ENCODE data around the gene NBEA. TPM values are rescaled to one million over a fixed set of nuclear protein-coding genes. Genes with fewer than 3 reads are reported as not detected.

NBEA gene
- total RNA-seq, 6 experiments from 2014 or later = 5.6 to 9.6 (median 6.9) TPM

DNA sequence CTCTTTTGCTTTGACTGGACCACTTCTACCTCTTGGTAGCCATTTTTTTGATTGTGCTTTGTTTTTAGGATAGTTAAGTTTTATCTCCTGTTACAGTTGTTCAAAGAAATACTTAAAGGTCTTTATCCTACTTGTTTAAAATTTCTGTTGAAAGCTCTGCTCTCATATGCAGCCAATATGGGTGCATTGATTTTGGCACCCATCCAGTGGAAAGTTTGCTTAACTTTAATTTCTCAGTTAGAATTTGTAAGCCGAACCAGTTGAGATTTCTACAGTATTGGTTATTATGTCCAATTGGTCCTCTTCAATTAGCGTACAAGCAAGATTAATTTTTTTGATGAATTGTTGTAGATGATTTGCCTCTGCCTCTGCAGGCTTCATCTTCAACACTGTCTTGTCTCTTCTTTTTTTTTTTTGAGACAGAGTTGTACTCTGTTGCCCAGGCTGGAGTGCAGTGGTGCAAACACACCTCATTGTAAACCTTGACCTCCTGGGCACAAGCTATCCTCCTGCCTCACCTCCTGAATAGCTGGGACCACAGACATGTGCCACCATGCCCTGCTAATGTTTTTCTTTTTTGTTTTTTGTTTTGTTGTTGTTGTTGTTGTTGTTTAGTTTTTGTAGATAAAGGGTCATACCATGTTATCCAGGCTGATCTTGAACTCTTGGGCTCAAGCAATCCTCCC, 469.1 kb downstream of the NBEA start:
- Mint-ChIP-seq H3K27me3 (ENCODE audit: insufficient read depth) (no peaks in the 10 kb centered on the region), H3K4me1 (ENCODE audit: low read depth) (no peaks in the 10 kb centered on the region), H3K27ac (no peak overlapping the region), H3K9me3 (no peaks in the 10 kb centered on the region), H3K4me3 (no peak overlapping the region), H3K36me3 (ENCODE audit: low read depth) (no peaks in the 10 kb centered on the region)
- TF ChIP-seq, protein P1, sequence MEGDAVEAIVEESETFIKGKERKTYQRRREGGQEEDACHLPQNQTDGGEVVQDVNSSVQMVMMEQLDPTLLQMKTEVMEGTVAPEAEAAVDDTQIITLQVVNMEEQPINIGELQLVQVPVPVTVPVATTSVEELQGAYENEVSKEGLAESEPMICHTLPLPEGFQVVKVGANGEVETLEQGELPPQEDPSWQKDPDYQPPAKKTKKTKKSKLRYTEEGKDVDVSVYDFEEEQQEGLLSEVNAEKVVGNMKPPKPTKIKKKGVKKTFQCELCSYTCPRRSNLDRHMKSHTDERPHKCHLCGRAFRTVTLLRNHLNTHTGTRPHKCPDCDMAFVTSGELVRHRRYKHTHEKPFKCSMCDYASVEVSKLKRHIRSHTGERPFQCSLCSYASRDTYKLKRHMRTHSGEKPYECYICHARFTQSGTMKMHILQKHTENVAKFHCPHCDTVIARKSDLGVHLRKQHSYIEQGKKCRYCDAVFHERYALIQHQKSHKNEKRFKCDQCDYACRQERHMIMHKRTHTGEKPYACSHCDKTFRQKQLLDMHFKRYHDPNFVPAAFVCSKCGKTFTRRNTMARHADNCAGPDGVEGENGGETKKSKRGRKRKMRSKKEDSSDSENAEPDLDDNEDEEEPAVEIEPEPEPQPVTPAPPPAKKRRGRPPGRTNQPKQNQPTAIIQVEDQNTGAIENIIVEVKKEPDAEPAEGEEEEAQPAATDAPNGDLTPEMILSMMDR (IDR thresholded peaks at IDR 0.05) = no peak
- no peak for DNase-seq

DNA sequence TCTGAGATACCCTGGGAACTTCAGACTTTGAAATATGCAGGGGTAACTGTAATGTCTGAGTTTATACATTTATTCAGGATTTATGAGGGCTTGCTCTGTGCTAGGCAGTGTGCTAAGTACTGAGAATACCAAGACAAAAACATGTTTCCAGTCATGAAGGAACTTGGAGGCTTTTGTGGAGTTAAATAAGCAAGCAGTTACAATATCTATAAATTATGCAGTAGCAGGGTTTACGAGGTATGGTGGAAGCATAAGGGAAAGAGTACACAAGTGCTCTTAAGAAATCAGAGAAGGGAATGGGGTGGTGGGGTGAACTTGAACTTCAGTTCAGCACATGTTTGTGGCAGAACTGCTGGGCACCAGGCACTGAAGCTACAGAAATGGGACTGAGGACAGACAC, 506.4 kb downstream of the NBEA start:
- Mint-ChIP-seq H3K4me1 (ENCODE audit: low read depth) (no peaks in the 10 kb centered on the region), H3K27me3 (ENCODE audit: insufficient read depth) (no peaks in the 10 kb centered on the region), H3K4me3 (no peak overlapping the region), H3K36me3 (ENCODE audit: low read depth) (no peaks in the 10 kb centered on the region), H3K9me3 (no peaks in the 10 kb centered on the region), H3K27ac (no peak overlapping the region)
- TF ChIP-seq, protein P1 (IDR thresholded peaks at IDR 0.05) = no peak
- DNase-seq = no peak

DNA sequence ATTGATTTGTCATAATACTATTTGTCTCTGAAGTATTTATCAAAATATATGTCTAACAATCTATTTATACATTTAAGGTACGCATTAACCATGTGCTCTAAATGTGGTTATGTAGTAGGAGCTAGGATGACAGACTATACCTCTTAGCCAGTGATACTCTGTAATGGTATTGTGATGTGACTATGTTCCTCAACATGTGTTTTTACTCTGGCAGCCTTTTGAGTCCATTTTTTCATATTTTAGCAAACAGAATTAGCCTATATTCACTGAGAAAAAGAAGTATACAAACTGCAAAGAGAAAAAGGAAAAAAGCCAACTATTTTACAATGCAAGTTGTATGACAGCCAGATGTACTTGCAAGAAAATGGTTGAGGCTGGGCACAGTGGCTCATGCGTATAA, 507.8 kb downstream of the NBEA start:
- TF ChIP-seq, protein P1 (IDR thresholded peaks at IDR 0.05) = no peak
- no peaks in the 10 kb centered on the region for H3K36me3 Mint-ChIP-seq (ENCODE audit: low read depth)
- H3K27ac Mint-ChIP-seq = no peak overlapping the region
- H3K9me3 Mint-ChIP-seq = no peaks in the 10 kb centered on the region
- no peak overlapping the region for H3K4me3 Mint-ChIP-seq
- H3K4me1 Mint-ChIP-seq (ENCODE audit: low read depth) = no peaks in the 10 kb centered on the region
- H3K27me3 Mint-ChIP-seq (ENCODE audit: insufficient read depth) = no peaks in the 10 kb centered on the region
- DNase-seq = no peak

DNA sequence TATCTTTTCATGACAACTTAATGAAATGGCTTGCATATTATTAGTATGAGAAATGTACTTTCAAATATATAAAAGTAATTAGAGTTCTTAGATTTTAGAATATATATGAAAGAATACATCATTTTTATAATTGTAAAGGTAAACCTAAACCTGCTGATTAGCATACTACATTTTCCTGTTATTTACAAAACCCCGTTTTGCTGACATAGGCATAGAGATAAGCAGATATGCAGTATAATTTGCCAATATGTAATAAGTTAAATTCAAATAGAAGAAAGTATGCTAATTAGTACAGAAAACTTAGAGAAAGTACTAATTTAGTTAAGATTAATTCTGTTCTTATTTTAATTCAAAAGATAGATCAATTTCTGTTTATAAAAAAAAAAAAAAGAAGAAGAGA, 513.0 kb downstream of the NBEA start:
- DNase-seq = no peak
- Mint-ChIP-seq H3K27ac (no peak overlapping the region), H3K4me3 (no peak overlapping the region), H3K4me1 (ENCODE audit: low read depth) (peaks cover 10% of the 10 kb centered on the region), H3K36me3 (ENCODE audit: low read depth) (no peaks in the 10 kb centered on the region), H3K9me3 (no peaks in the 10 kb centered on the region), H3K27me3 (ENCODE audit: insufficient read depth) (no peaks in the 10 kb centered on the region)
- TF ChIP-seq, protein P1 (IDR thresholded peaks at IDR 0.05) = no peak

DNA sequence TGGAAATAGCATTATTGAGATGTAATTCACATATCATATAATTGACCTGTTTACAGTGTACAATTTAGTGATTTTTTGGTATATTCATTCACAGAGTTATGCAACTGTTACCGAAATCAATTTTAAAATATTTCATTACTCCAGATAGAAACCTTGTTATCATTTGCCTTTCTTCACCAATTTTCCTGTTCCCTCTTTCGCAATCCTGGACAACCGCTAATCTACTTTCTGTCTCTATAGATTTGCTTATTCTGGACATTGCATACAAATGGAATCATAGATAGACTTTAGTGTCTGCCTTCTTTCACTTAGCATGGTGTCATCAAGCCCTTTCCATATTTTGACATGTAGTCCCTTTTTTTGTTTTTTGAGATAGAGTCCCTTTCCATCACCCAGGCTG, 515.2 kb downstream of the NBEA start:
- Mint-ChIP-seq H3K27ac (no peak overlapping the region), H3K4me1 (ENCODE audit: low read depth) (peaks cover 16% of the 10 kb centered on the region), H3K27me3 (ENCODE audit: insufficient read depth) (no peaks in the 10 kb centered on the region), H3K4me3 (no peak overlapping the region), H3K36me3 (ENCODE audit: low read depth) (no peaks in the 10 kb centered on the region), H3K9me3 (no peaks in the 10 kb centered on the region)
- TF ChIP-seq, protein P1 (IDR thresholded peaks at IDR 0.05) = no peak
- DNase-seq = no peak

All from HFFc6 (cell line).